Heart left ventricle (tissue), 16 donors: ENCODE data around the gene P2RX6. TPM values are rescaled to one million over a fixed set of nuclear protein-coding genes. Genes with fewer than 3 reads are reported as not detected.

Source experiments
- ATAC-seq, 4 donors: fragments of 200-7000 bp; cut with Tn5 transposase; one replicate each; pipeline ENCODE4 v1.9.1; 2020 to 2022; ENCODE audit warnings: moderate library complexity in 4 of 4, mild to moderate bottlenecking in 3 of 4, moderate number of reproducible peaks in 1 of 4
- DNase-seq, 5 donors: peaks; one replicate each; pipeline ENCODE4 v3.0.0-alpha.2; 2020
- H3K27ac ChIP-seq, 12 donors: fragments of 200-600 bp; sonication (generic) in 4 of 12; one replicate each; pipeline versions ENCODE4 v1.5.0 to v1.8.0; 2016 to 2022; ENCODE audit warnings: mild to moderate bottlenecking in 2 of 12
- H3K27me3 ChIP-seq, 9 donors: fragments of 200-600 bp; sonication (generic) in 2 of 9; one replicate each; pipeline versions ENCODE4 v1.5.1 to v1.8.0; 2016 to 2022; ENCODE audit warnings: mild to moderate bottlenecking in 3 of 9
- H3K36me3 ChIP-seq, 9 donors: fragments of 200-600 bp; sonication (generic) in 2 of 9; one replicate each; pipeline versions ENCODE4 v1.5.0 to v1.8.0; 2018 to 2022; ENCODE audit warnings: mild to moderate bottlenecking in 2 of 9
- H3K4me1 ChIP-seq, 12 donors: fragments of 200-600 bp; sonication (generic) in 4 of 12; one replicate each; pipeline versions ENCODE4 v1.5.0 to v1.8.0; 2016 to 2022; ENCODE audit warnings: mild to moderate bottlenecking in 3 of 12
- H3K4me3 ChIP-seq, 12 donors: fragments of 200-600 bp; sonication (generic) in 4 of 12; one replicate each; pipeline versions ENCODE4 v1.5.0 to v1.8.0; 2017 to 2022; ENCODE audit warnings: mild to moderate bottlenecking in 9 of 12, moderate library complexity in 4 of 12
- H3K9me3 ChIP-seq, 12 donors: fragments of 200-600 bp; sonication (generic) in 4 of 12; one replicate each; pipeline versions ENCODE4 v1.5.0 to v1.8.0; 2016 to 2022; ENCODE audit warnings: mild to moderate bottlenecking in 1 of 12
- CTCF ChIP-seq, 12 donors: fragments of 200-600 bp; sonication (generic) in 4 of 12; IDR thresholded peaks; one replicate each; pipeline versions ENCODE4 v1.5.0 to v1.8.0; 2018 to 2022; ENCODE audit warnings: antibody characterized with exemption in 12 of 12, mild to moderate bottlenecking in 5 of 12
- POLR2A ChIP-seq, 2 donors: fragments of 450-650 bp; IDR thresholded peaks; one replicate each; pipeline ENCODE4 v1.6.1; 2017; ENCODE audit warnings: antibody characterized with exemption in 2 of 2, mild to moderate bottlenecking in 2 of 2, moderate library complexity in 2 of 2
- WGBS, 4 donors: extraction: QIAGEN DNeasy Blood & Tissue Kit in 2 of 4; methylation state at CpG; one replicate each; pipeline versions ENCODE4 v1.1.5 to v1.1.7; 2013 to 2018; 5-methylcytosine and 5-hydroxymethylcytosine counted together
- intact Hi-C, 10 donors: fragments of 100-400 bp; cut with DNase I; formaldehyde crosslinking; loops; one replicate each; pipeline versions ENCODE4 v1.11.1 to v1.14.2; 2022
- polyA plus RNA-seq, 2 donors: library from polyadenylated mRNA; stranded (reverse); fragments of 200-250 nt; gene quantifications; one replicate each; pipeline ENCODE4 v1.2.3, GENCODE V29; 2013
- total RNA-seq, 9 donors: library from RNA; depleted of rRNA in 2 of 9; stranded (reverse); fragments of >200 nt in 2 of 9; fragmentation: NEBNext Ultra II Directional in 3 of 9; extraction: Animal tissue kit (Norgen Biotek cat#: 25700) in 3 of 9; gene quantifications; one replicate each; pipeline versions ENCODE4 v1.1.0 to v1.2.4, GENCODE V29; 2016 to 2023
- donor health status: ischemic (EF 13 %, LVEDD 7.1; RV severe dilation, severe dysfunction).
- donor health status: healthy with polysubstance abuse.
- donor health status: DM: no; HTN: yes; CAD: no.
- donor health status: DM: no; HTN: no; CAD: no.
- donor health status: ischemic (EF 25% LVEDD 6.9; RV normal size, moderate dysfunction).
- donor health status: ischemic (EF 25% LVEDD 5.7; RV mildly dilated, moderate dysfunction).
- donor health status: healthy.
- donor health status: DM: yes; HTN: yes; CAD: no.
- donor health status: ischemic (EF 35%, LVEDD 5.7; RV mildly dilated, moderate dysfunction).
- donor health status: nonischemic (EF 11% LVEDD 7.7; RV severe dilation, severe dysfunction).
- donor health status: DM: yes; HTN: yes; CAD: no.
- donor health status: PGD.
- donor health status: ischemic (EF 29% LVEDD 5.4; RV normal size, mild dysfunction).
- donor health status: nonischemic (EF 23%, LVEDD 6.1; RV moderate dilation, normal function).

Gene P2RX6
- total and polyA plus RNA-seq, 11 donors: 0.06 to 4.8 (median 1.5) TPM

DNA sequence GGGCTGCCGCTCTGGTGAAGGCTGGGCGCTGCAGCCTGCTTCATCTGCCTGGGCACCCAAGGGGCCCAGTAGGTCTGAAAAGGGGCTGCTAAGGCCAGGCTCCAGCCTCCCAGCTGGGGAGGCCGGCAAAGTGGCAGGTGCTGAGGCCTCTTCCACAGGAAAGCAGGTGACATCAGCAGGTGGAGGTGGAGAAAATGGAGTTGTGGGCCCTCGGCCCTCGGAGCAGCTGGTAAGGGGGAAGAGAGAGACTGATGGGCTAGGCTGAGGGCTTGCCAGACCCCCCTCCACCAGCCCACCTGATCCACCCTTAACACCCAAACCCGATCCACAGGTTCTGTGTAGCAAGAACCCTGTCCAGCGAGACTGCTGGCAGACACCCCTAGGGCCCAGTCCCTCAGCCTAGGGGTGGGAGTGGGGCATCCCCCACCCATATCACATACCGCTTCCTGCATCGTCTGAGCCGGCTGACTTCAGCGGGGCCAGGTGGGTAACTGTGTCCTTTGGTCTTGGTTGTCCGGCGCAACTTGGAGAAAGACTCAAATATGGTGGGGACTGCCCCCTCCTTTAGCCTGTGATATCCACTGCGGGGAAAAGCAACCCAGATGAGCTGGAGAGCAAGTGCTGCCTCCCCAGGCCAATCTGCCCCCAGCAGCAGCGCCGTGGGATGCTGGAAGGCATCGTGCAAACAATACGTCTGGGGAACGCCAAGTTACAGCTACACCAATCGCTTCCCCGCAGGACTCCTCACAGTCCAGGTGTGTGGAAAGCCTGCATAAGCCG lies 14.6 kb upstream of the P2RX6 start:
- TF ChIP-seq CTCF (IDR thresholded peaks at IDR 0.05): no peak
- no peak for TF ChIP-seq POLR2A (IDR thresholded peaks at IDR 0.05)
- H3K4me1 ChIP-seq: peaks cover 3 to 36% (median 30%) of the 10 kb centered on the region in 12 donors
- DNase-seq (peak in 1 of 5 donors; percentile 15), ATAC-seq (no peak)
- intact Hi-C loops: loop anchor here in 3 of 10 donors (2.0 to 10.0 kb wide), 3 partner anchors 20 to 146 kb away; partner anchors contain the start of genes PI4KA (in 2 of the 3), SNAP29 (in 2 of the 3) and CRKL (in 1 of the 3)
- no peaks in the 10 kb centered on the region for H3K9me3 ChIP-seq
- H3K36me3 ChIP-seq: peaks cover 0 to 49% (median 42%) of the 10 kb centered on the region in 9 donors
- 60 to 67% (median 63%) methylated on average over 13 to 22 of the region's 22 CpGs for WGBS, 4 donors
- H3K27ac ChIP-seq: peak overlapping the region in 8 of 12 donors; percentile 91 to 99 (median 98)
- no peaks in the 10 kb centered on the region for H3K27me3 ChIP-seq
- peak overlapping the region; percentile 61 to 94 (median 78) for H3K4me3 ChIP-seq

DNA sequence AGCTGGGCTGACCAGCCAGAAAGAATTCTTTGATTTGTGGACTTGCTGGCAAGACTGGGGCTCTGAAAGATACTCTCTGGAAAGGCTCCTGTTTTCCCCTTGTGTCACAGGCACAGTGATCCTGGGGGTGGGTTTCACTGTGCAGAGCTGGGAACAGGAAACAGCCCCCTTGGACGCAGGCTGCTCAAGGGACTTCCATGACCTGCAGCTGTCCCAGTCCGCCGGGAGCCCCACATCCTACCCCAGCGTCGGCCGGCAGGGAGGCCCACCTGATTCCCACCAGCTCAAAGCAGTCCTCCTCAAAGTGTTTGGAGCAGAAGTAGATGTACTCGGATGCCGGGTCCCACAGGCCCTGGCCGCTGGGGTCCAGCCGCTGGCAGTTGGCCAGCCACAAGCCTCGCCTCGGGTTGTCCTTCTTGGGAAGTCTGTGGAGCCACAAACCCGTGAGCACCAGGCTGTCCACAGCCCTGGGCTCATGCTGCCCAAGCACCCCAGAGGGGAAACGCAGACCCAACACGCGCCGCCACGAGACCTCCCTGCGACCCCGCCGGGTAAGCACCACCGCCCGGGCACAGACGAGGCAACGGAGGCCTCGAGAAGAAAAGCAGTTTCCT lies 13.9 kb upstream of the P2RX6 start:
- TF ChIP-seq CTCF (IDR thresholded peaks at IDR 0.05): no peak
- no peak for TF ChIP-seq POLR2A (IDR thresholded peaks at IDR 0.05)
- H3K36me3 ChIP-seq: peaks cover 0 to 43% (median 35%) of the 10 kb centered on the region in 9 donors
- WGBS, 4 donors: 2 to 4% (median 3%) methylated on average over 12 to 26 of the region's 26 CpGs
- H3K4me3 ChIP-seq: peak overlapping the region; percentile 61 to 94 (median 78)
- H3K4me1 ChIP-seq: peaks cover 3 to 36% (median 30%) of the 10 kb centered on the region in 12 donors
- DNase-seq (peak in 1 of 5 donors; percentile 3), ATAC-seq (peak in 1 of 4 donors; percentile 9)
- H3K27me3 ChIP-seq: no peaks in the 10 kb centered on the region
- H3K27ac ChIP-seq: peak overlapping the region; percentile 91 to 99 (median 98)
- H3K9me3 ChIP-seq: no peaks in the 10 kb centered on the region
- intact Hi-C loops: loop anchor here in 3 of 10 donors (2.0 to 10.0 kb wide), 3 partner anchors 20 to 146 kb away; partner anchors contain the start of genes PI4KA (in 2 of the 3), SNAP29 (in 2 of the 3) and CRKL (in 1 of the 3)

GRCh38 chr22:21001601-21002325 lies 13.2 kb upstream of the P2RX6 start, which contains the start of gene THAP7:
THAP7 (minus strand) TSS chr22:21002118; CDS start chr22:21001911, 207 bp downstream.
- DNase-seq (peak; percentile 97 to 99 (median 98)), ATAC-seq (peak; percentile 95 to 97 (median 96))
- TF ChIP-seq CTCF (IDR thresholded peaks at IDR 0.05): no peak
- peak in 1 of 2 donors; percentile 76 for TF ChIP-seq POLR2A (IDR thresholded peaks at IDR 0.05)
- Histone ChIP-seq H3K36me3 (peaks cover 0 to 37% (median 29%) of the 10 kb centered on the region in 9 donors), H3K4me3 (peak within 1 kb of the TSS; percentile 61 to 94 (median 78)), H3K4me1 (peaks cover 3 to 36% (median 30%) of the 10 kb centered on the region in 12 donors), H3K27ac (peak within 1 kb of the TSS; percentile 91 to 99 (median 98)), H3K27me3 (no peaks in the 10 kb centered on the region), H3K9me3 (no peaks in the 10 kb centered on the region)
- intact Hi-C loops: loop anchor here in 3 of 10 donors (2.0 to 10.0 kb wide), 3 partner anchors 21 to 147 kb away; partner anchors contain the start of genes PI4KA (in 2 of the 3), SNAP29 (in 2 of the 3) and CRKL (in 1 of the 3)
- 0% methylated on average over 23 to 83 of the region's 83 CpGs for WGBS, 4 donors
